ENCODE results near the gene VTI1B. TPM values are rescaled to one million over a fixed set of nuclear protein-coding genes. Genes with fewer than 3 reads are reported as not detected.

VTI1B gene
- total and polyA plus RNA-seq, 2 of the 4 experiments (the other 2 are of a cell fraction), result 61.8 to 90.2 TPM

GRCh38 chr14:67602076-67602475 lies 72.4 kb downstream of the VTI1B start:
- H3K36me3 ChIP-seq (ENCODE audit: control insufficient read depth, insufficient read depth, low read length), result no peaks in the 10 kb centered on the region
- H2BK120ac ChIP-seq (ENCODE audit: low read depth, low read length), result no peak overlapping the region
- H3K27me3 ChIP-seq (ENCODE audit: control insufficient read depth, insufficient read depth, low read length), result peaks cover 2% of the 10 kb centered on the region; the same call in 1 of the 2 replicates
- H4K5ac ChIP-seq (ENCODE audit: low read depth, low read length), result no peak overlapping the region
- ATAC-seq (ENCODE audit: low read depth), result no peak
- no peak overlapping the region for H3K4me3 ChIP-seq (ENCODE audit: insufficient read depth, low read depth, low read length)
- H2BK15ac ChIP-seq (ENCODE audit: low read depth, low read length), result no peak overlapping the region
- no peak overlapping the region for H3K27ac ChIP-seq (ENCODE audit: insufficient read depth, low read length)
- no peak overlapping the region for H3K14ac ChIP-seq (replicated peaks; ENCODE audit: low read depth, low read length)
- peaks cover 0 to 4% of the 10 kb centered on the region in 2 experiments; a peak in 1 of 4 replicates for H3K79me1 ChIP-seq (ENCODE audit: low read depth in 1 of 2, low read length in 2 of 2)
- ChIA-PET CTCF (no interaction called here), POLR2A (ENCODE audit: unreplicated experiment) (no interaction called here)
- no peak for DNase-seq
- no peak overlapping the region for H2AK5ac ChIP-seq (ENCODE audit: low read depth, low read length)
- in situ Hi-C loops (cut with MboI; ENCODE audit: low sequenced_read_pairs), result no loop called here
- no peaks in the 10 kb centered on the region for H3K4me1 ChIP-seq (ENCODE audit: control insufficient read depth, insufficient read depth, low read length)
- no peaks in the 10 kb centered on the region for H4K20me1 ChIP-seq (ENCODE audit: insufficient read depth, low read length)
- no TSS peak for BruUV-seq (replicated peaks)
- no peak overlapping the region for H3K23ac ChIP-seq (ENCODE audit: low read depth, low read length)
- no peak overlapping the region for H4K91ac ChIP-seq (ENCODE audit: insufficient read depth, low read depth, low read length)
- no peak overlapping the region for H2AK9ac ChIP-seq (replicated peaks; ENCODE audit: low read depth, low read length, poor library complexity)
- H3K4me2 ChIP-seq (ENCODE audit: low read depth, low read length), result no peak overlapping the region
- H4K8ac ChIP-seq (ENCODE audit: low read depth in 2 of 2, low read length in 2 of 2), result no peak overlapping the region
- peaks cover 3% of the 10 kb centered on the region; the same call in 1 of the 2 replicates for H3K9me1 ChIP-seq (ENCODE audit: insufficient read depth, low read length)
- intact Hi-C loops (cut with micrococcal nuclease), result loop anchor here (5.0 kb wide), 1 partner anchor 65 kb away; no protein-coding TSS in a partner anchor
- no peak overlapping the region for H2AFZ ChIP-seq (replicated peaks; ENCODE audit: low read length, poor library complexity)
- no peaks in the 10 kb centered on the region for H3K9me3 ChIP-seq (ENCODE audit: control insufficient read depth, insufficient read depth, low read length)
- no peak overlapping the region for H3K4ac ChIP-seq (ENCODE audit: low read depth, low read length)
- dilution Hi-C loops (cut with HindIII; ENCODE audit: low sequenced_read_pairs, unreplicated experiment), result no loop called here
- H3K56ac ChIP-seq (ENCODE audit: extremely low read depth, insufficient read depth, low read length), result no peak overlapping the region
- WGBS, 2 experiments (ENCODE audit: extremely low coverage in 2 of 2, insufficient read length in 1 of 2), result no CpG with 5 or more reads among the region's 7 CpGs
- TF ChIP-seq POLR2A (IDR thresholded peaks at IDR 0.05; ENCODE audit: low read depth, low read length), result no peak
- no peak for TF ChIP-seq NFE2L2 (IDR thresholded peaks at IDR 0.05; ENCODE audit: low read depth, low read length)
- TF ChIP-seq RFX5 (IDR thresholded peaks at IDR 0.05; ENCODE audit: low read depth, low read length), result no peak
- no peak for TF ChIP-seq RCOR1 (IDR thresholded peaks at IDR 0.05; ENCODE audit: insufficient replicate concordance, low read length)
- no peak for TF ChIP-seq CEBPB (IDR thresholded peaks at IDR 0.05; ENCODE audit: low read depth, low read length)
- no peak for TF ChIP-seq USF2 (IDR thresholded peaks at IDR 0.05; ENCODE audit: low read depth, low read length)
- no peak for TF ChIP-seq MAZ (IDR thresholded peaks at IDR 0.05; ENCODE audit: borderline replicate concordance, low read depth, low read length)
- no peak for TF ChIP-seq BHLHE40 (IDR thresholded peaks at IDR 0.05; ENCODE audit: low read depth, low read length)
- no peak for TF ChIP-seq RAD21 (IDR thresholded peaks at IDR 0.05; ENCODE audit: low read length)
- TF ChIP-seq CTCF (conservative IDR thresholded peaks at IDR 0.05; ENCODE audit: low read depth, low read length), result no peak
- no peak for TF ChIP-seq CHD1 (IDR thresholded peaks at IDR 0.05; ENCODE audit: low read depth, low read length)
- no peak for TF ChIP-seq MAFK (IDR thresholded peaks at IDR 0.05; ENCODE audit: low read depth, low read length)
- no peak for TF ChIP-seq SMC3 (IDR thresholded peaks at IDR 0.05; ENCODE audit: low read depth, low read length)
- no peak overlapping the region for H2BK20ac ChIP-seq (ENCODE audit: low read depth, low read length)
- H3K9ac ChIP-seq (ENCODE audit: low read depth, low read length), result no peak overlapping the region
- no peak overlapping the region for H3K18ac ChIP-seq (ENCODE audit: low read depth, low read length)
- H2BK5ac ChIP-seq (ENCODE audit: low read depth, low read length, poor library complexity, severe bottlenecking), result no peak overlapping the region

Data from IMR-90 (cell line).